Cerebellar nuclear complex (tissue), 1 donor: Measurements from ENCODE around the gene CENPS.
A peak's percentile ranks its signal among the peaks of the same experiment; 100 is the strongest.
"Not testable (repeated sequence)": the region's sequence is repeated elsewhere in the genome, so short reads cannot be mapped to it uniquely, and the experiment has no call there.

ENCODE experiments used
- DNase-seq, 2 experiments: peaks; one replicate each; lab custom pipeline; 2025; lab: John Stamatoyannopoulos, UW

The CENPS gene

GRCh38 chr1:10430216-10431069 is at the start of gene CENPS:
Gene CENPS, plus strand, starts transcription at chr1:10430433. Its CDS starts 85 bp downstream, at chr1:10430518.
- DNase-seq: peak in 1 of 2 experiments; percentile 47

GRCh38 chr1:10380594-10381275 is 49.5 kb upstream of the CENPS start:
- no peak for DNase-seq

DNA sequence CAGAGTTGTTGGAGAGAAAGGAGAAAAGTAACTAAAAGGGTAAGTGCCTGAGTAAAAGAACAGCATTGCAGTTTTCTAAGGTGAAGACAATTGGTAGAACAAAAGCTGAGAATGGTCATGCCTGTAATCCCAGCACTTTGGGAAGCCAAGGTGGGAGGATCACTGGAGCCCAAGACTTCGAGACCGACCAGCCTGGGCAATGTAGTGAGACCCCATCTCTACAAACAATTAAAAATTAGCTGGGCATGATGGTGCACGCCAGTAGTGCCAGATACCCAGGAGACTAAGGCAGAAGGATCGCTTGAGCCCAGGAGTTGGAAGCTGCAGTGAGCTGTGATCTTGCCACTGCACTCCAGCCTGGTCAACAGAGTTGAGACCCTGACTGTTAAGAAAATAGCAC is 46.6 kb upstream of the CENPS start:
- no peak for DNase-seq

DNA sequence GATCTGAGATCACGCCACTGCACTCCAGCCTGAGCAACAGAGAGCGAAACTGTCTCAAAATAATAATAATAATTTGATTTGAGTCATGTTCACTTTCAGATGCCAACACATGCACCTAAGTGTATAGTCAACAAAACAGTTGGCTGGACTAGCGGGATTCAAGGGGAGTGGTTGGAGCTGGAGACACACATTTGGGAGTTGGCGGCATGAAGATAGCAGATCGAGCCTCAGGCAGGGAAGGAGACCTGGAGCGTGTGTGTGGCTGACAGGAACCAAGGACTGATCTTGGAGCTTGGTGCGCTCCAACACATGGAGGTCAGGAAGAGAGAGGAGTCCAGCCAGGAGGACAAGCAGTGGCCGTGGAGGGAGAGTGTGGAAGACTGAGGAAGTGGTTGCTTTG is 46.0 kb upstream of the CENPS start:
- DNase-seq: no peak

GRCh38 chr1:10386761-10387676 is 43.2 kb upstream of the CENPS start:
- DNase-seq: no peak

GRCh38 chr1:10387677-10388386 is 42.4 kb upstream of the CENPS start:
- no peak for DNase-seq

GRCh38 chr1:10388387-10388715 is 41.9 kb upstream of the CENPS start:
- DNase-seq: no peak

GRCh38 chr1:10389271-10389973 is 40.8 kb upstream of the CENPS start:
- no peak for DNase-seq

DNA sequence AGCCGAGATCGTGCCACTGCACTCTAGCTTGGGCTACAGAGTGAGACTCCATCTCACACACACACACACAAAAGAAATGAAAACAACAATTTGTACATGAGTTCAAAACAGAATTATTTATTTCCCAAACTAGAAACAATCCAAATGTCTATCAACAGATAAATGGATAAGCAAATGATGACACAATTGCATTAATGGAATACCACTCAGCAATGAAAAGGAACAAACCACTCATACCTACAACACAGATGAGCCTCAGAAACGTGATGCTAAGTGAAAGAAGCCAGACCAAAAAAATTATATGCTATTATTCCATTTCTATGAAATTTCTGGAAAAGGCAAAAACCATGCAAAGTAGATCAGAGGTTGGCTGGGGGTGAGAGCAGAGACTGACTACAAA is 33.4 kb upstream of the CENPS start:
- no peak for DNase-seq

- DNase-seq: no peak
Measured at GRCh38 chr1:10398278-10398733, 31.9 kb upstream of the CENPS start.

GRCh38 chr1:10398734-10399443 is 31.3 kb upstream of the CENPS start, which contains the start of gene PGD:
Gene PGD, plus strand, starts transcription at chr1:10399064. Its CDS starts 54 bp downstream, at chr1:10399118.
- DNase-seq: peak; percentile 91 to 92

GRCh38 chr1:10399444-10399941 is 30.7 kb upstream of the CENPS start:
- no peak for DNase-seq

DNA sequence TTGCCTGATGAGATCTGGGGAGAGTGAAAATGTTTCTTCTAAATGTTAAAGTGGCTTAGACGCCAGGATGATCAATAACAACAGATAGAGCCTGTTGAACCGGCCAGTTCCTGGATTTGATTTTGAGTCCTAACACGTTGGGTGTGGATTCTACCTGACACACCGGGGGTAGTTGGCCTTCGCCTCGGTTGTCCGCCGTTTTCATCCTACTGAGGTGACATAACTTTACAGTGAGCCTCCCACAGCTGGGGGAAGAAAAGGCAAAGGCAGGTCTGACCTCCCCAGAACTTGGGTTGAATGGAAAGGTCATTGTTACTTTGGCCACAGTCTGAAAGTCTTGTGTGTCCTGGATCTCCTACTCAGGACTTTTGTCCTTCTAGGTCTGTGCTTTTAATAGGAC is 30.2 kb upstream of the CENPS start:
- DNase-seq: no peak

- no peak for DNase-seq
Measured at GRCh38 chr1:10401281-10401680, 29.0 kb upstream of the CENPS start.

GRCh38 chr1:10402729-10403274 is 27.4 kb upstream of the CENPS start:
- DNase-seq: no peak

DNA sequence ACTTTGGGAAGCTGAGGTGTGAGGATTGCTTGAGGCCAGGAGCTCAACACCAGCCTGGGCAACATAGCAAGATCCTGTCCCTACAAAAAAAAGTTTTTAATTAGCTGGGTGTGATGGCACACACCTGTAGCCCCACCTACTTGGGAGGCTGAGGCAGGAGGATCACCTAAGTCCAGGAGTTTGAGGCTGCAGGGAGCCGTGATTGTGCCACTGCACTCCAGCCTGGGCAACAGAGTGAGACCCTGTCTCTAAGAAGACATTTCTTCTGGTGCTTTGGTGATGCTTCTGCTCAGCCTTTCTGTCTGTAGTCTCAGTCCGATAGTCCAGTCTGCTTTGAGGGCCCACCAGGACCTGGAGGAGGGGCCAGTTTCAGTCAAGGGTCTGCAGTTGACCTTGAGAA is 23.0 kb upstream of the CENPS start:
- DNase-seq: no peak

GRCh38 chr1:10415211-10415930 is 14.9 kb upstream of the CENPS start:
- DNase-seq: no peak

GRCh38 chr1:10415967-10416366 is 14.3 kb upstream of the CENPS start:
- DNase-seq: not testable (repeated sequence)

- not testable (repeated sequence) for DNase-seq
Measured at GRCh38 chr1:10418741-10419140, 11.5 kb upstream of the CENPS start.
